OCI-M1 (cell line): ENCODE data around the gene SMAP2.
A peak's percentile ranks its signal among the peaks of the same experiment; 100 is the strongest.

Experiments
- DNase-seq: peaks from one replicate; lab custom pipeline; 2025; lab: John Stamatoyannopoulos, UW

SMAP2 gene

DNA sequence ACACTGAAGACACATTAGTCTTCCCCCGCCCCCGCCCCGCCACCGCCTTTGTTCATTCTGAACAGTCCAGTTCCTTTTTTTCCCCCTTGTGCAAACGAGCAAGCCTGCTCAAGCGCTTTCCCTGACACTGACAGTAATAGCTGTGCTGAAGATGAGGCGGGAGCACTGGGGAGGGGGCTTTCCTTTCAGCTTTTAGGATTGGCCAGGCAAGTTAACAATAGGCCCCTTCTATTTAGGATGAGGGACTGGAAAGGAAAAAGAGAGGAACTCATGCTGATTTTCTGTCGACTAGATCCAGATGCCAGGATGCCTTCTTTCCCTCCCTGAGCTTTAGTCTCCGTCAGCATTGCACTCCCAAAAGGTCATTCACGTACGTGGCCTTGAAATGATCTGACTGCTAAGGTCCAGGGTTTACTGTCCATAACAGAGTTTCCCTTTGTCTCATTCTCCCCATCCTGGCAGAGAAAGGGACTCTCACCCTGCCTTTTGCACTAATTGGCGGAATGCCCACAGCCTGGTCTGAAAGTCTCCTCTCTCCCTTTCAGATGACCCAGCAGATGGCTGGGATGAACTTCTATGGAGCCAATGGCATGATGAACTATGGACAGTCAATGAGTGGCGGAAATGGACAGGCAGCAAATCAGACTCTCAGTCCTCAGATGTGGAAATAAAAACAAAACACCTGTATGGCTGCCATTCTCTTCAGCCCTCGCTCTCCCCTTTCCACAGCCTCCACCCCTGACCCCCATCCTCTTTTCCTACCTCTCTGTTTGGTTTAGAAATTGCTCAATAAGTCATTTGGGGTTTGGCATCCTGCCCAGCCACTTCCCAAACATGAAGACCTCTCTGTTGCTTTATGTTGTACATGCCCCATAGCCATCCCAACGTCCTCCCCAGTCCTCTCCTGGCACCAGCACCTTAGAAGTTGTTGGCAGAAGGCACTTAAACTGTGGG lies 48.2 kb downstream of the SMAP2 start:
- DNase-seq: peak; percentile 21

GRCh38 chr1:40422630-40423263 lies 49.2 kb downstream of the SMAP2 start:
- no peak for DNase-seq

DNA sequence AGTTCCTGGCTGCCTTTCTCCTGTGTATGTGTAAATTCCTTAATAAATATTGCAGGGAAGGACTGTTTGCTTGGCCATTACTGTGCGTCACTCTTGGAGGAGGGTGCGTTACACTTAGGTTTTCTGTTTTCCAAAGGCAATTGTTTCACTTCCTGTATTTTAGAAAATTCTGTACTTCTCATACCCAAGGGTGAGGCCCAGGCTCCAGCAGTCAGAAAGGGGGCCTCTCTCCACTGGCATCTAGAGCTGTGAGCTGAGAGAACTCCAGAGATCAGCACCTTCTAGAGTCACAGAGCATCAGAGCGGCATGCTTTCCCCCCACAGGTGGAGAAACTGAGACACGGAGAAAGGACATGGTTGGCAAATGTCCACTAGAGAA lies 49.7 kb downstream of the SMAP2 start:
- DNase-seq: no peak

DNA sequence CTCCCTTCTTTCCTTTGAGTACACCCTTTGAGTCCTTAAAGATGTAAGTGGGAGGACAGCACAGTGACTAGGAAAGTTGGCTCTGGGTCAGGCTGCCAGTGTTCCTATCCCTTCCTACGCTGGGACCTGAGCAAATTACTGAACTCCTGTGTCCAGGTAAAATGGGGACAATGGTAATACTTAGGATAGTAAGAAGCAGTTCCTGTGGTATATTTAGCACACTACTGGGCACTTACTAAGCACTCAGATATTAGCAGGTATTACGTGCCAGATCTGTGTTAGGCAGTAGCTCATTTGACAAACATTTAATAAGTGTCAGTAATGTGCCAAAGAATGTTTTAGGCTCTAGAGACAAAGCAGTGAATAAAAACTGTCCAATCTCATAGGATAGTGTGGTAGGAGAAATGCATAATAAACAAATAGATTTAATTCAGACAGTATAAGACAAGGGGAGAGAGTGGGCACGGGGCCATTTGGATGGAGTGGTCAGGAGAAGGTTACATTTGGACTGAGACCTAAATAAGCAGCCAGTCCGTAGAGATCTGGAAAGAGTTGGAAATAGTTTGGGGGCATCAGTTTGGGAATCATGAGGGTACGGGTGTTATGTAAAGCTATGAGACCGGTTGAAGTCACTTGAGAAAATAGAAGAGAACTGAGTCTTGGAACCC lies 50.6 kb downstream of the SMAP2 start:
- DNase-seq: no peak

DNA sequence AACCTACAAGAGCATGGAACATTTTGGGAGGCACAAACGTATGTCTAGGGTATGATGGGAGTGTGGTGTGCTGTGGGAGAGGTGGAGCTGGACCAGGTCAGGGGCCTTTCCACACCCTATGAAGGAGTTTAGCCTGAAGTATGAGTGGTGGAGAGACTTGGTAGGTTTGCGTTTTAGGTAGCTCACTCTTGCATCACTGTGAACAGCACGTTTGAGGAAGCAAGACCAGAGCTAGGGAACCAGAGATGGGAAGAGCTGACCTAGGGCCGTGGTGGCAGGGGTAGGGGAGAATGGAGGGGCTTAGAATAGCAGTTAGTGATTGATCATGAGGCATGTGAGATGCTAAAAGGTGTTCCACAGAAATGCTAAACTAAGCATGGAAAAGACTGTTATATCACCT lies 51.7 kb downstream of the SMAP2 start:
- DNase-seq: no peak

- no peak for DNase-seq
These were observed 57.9 kb downstream of the SMAP2 start for GRCh38 chr1:40431385-40431784.

DNA sequence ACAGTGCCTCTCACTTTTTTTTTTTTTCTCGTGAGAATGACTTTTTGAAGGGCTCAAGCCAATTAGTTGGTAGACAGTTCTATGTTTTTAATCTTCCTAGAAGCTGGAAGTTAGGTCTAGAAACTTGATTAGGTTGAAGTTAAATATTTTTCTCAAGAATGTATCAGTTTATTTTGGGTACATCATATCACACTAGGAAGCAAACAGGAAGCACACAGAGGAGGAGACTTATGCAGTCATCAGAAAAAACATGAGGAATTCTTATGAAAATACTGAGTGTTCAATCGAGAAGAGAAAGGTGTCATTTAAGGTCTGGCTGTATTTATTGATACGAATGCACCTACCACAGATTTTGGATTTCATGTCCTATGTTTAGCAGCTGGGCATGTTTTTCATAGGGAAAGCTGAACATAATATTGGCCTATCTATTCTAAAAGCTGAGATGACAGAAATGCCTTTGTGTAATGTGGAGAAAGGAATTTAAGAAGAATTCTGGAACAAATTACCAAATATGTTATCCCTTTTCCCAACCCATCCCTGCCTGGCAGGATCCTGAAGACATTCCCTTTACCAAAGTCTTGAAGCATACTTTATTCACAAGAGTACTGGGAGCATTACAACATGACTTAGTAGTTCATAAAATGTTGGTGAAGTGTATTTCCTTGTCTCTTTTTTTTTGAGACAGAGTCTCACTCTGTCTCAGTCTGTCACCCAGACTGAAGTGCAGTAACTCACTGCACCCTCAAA lies 59.3 kb downstream of the SMAP2 start:
- DNase-seq: no peak

DNA sequence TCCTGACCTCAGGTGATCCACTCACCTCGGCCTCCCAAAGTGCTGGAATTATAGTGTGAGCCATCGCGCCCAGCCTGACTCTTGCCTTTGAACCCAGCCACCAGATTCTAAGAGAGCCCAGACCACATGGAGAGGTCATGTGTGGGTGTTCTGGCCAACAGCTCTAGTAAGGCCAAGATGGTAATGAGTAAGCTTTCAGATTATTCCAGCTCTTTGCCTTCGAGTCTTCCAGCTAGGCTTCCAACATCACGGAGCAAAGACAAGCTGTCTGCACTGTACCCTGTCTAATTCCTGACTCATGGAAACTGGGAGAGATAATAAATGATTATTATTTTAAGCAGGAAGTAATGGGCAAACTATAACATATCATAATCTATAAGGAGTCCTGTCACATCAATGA lies 61.9 kb downstream of the SMAP2 start:
- no peak for DNase-seq

DNA sequence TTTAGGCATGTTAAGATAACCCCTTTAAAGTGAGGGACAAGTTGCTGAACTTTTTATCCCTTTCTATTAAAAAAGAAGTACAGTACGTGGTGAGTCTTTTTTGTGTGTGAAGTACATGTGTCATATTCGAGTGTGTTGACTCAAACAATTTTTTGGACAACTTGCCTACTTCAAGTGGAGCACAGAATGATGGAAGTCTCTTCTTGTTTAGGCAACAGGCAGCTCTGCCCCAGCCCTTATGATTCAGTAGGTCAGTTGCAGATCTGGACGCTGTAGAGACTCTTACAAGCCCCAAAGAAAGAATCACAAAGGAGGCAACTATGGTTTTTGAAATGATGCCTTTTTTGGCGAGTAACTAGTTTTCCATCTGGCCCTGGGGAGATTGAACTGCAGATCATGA lies 62.3 kb downstream of the SMAP2 start:
- no peak for DNase-seq

DNA sequence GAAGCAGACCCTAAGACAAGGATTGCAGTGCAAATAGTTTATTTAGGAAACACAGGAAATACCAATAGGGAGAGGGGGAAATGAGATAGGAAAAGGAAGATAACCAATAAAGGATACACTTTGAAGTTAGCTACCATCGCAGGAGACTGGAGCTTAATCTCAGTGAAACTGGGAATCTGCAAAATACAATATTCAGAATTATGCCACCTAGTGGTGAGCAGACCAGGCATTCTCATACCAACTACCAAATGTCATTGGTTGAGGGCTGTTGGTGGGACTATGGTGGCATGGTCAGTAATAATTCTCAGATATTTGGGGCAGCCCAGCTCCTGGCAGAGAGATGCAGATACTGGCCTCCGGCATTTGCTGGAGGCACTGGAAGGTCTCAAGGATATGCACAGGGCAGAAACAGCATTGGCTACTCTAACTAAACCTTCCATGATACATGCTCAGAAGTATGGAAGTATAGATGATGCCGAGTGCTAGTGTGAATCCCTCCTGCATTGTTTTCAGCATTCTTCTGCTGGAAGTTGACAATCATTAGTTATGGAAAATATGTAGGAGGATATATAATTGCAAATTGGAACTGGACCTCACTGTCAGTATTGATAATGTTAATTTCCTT lies 65.0 kb downstream of the SMAP2 start:
- peak; percentile 60 for DNase-seq

GRCh38 chr1:40439247-40439646 lies 65.7 kb downstream of the SMAP2 start:
- no peak for DNase-seq

- peak; percentile 94 for DNase-seq
These were observed 76.4 kb downstream of the SMAP2 start, which contains the start of gene ZFP69B for GRCh38 chr1:40449684-40450494. TSS of gene ZFP69B (plus strand) at chr1:40450476. CDS start at chr1:40450962, 486 bp downstream.

GRCh38 chr1:40450495-40451237 lies 77.1 kb downstream of the SMAP2 start:
- DNase-seq: no peak

- no peak for DNase-seq
These were observed 77.7 kb downstream of the SMAP2 start for GRCh38 chr1:40451238-40451585.

DNA sequence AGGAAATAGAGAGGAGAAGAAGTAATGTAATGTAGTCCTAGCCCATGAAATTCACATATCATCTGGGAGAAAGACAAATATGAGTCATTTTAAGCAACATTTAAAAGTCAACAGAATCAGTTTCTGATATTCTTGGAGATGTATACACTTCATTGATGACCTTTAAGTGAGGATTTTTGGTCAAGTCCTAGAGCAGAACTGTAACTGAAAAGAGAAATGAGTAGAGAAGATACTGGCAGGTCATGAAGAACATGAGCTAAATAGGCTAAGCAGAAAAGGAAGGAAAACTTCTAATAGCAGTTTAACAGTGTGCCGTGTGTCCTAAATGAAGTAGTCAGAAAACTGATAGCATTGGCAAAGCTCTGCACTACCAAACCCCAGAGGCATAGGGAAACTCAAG lies 81.3 kb downstream of the SMAP2 start:
- no peak for DNase-seq

GRCh38 chr1:40462956-40463590 lies 89.5 kb downstream of the SMAP2 start:
- DNase-seq: peak; percentile 33

GRCh38 chr1:40469327-40469726 lies 95.8 kb downstream of the SMAP2 start:
- no peak for DNase-seq
